ENCODE measurements around the gene IGF2BP1.

- TF ChIP-seq POLR2AphosphoS5 (IDR thresholded peaks at IDR 0.05; ENCODE audit: low read depth, low read length), result no peak
- TF ChIP-seq USF2 (IDR thresholded peaks at IDR 0.05; ENCODE audit: borderline replicate concordance, low read depth, low read length), result no peak
- TF ChIP-seq, protein P1, sequence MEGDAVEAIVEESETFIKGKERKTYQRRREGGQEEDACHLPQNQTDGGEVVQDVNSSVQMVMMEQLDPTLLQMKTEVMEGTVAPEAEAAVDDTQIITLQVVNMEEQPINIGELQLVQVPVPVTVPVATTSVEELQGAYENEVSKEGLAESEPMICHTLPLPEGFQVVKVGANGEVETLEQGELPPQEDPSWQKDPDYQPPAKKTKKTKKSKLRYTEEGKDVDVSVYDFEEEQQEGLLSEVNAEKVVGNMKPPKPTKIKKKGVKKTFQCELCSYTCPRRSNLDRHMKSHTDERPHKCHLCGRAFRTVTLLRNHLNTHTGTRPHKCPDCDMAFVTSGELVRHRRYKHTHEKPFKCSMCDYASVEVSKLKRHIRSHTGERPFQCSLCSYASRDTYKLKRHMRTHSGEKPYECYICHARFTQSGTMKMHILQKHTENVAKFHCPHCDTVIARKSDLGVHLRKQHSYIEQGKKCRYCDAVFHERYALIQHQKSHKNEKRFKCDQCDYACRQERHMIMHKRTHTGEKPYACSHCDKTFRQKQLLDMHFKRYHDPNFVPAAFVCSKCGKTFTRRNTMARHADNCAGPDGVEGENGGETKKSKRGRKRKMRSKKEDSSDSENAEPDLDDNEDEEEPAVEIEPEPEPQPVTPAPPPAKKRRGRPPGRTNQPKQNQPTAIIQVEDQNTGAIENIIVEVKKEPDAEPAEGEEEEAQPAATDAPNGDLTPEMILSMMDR (IDR thresholded peaks at IDR 0.05), result no peak
- peak; percentile 67; the same call in 1 of the 2 replicates for TF ChIP-seq EZH2phosphoT487 (IDR thresholded peaks at IDR 0.05; ENCODE audit: borderline replicate concordance, low read depth)
Observed at GRCh38 chr17:49015179-49015923, 18.2 kb downstream of the IGF2BP1 start.

Data from SK-N-SH (cell line).